RPMI8226 (cell line): ENCODE measurements around the gene NPEPL1.

Experiments used
- DNase-seq: peaks from one replicate; pipeline ENCODE4 v3.0.0-alpha.2; 2015

The NPEPL1 gene

DNA sequence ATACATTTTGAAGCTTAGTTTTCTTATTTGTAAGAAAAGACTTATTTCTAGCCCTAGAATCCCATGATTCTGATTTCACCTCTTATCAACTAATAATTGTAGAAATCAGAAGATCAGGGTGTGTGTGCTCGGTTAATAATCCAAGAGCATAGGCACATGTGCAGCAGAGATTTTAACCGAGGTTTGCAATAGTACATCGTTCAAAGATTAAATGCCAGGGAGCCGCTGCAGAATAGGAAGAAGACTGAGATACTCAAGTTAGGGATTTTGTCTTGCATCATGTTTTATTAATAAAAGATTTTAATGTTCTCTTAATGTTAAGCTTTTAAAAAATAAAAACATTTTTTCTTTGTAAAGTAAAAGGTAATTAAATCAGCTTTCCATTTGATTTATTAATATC is 34.6 kb upstream of the NPEPL1 start:
- no peak for DNase-seq

DNA sequence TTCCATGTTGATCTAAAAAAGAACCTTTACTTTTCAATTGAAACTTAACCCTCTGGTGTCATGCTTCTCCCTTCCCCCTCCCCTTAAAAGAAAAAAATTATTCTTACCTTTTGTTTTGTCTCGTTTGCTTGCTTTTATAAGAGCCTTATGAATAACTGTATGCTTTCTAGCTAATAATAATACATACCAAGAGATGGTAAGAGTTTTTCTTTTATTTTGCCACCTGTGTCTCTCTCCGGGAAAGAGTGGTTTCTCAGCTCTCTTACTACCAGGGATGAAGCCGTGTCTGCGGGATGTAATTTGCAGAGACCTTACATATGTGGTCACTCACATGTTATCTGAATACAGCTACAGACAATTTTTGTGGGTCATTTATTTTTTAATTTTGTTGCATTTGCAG is 33.8 kb upstream of the NPEPL1 start:
- no peak for DNase-seq

DNA sequence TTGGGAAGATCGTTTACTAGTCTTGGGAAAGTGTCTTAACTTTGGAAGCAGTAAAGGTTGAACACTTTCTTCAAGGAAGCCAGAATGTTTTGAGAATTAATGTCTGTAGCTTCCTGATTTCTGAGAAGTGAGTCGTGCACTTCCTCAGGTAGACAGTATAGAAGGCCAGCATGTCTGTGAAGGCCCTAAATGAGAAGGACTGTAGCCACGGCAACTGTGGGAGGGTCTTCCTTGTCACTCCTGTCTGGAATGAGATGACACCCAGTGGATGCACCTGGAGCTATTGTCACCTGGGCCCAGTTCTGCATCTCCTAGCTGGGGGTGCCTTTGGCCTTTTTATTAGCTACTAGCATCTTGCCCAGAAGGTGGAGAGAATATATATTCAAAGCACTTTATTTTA is 32.8 kb upstream of the NPEPL1 start:
- DNase-seq, result no peak

GRCh38 chr20:58660855-58661597 is 31.6 kb upstream of the NPEPL1 start:
- DNase-seq, result no peak

DNA sequence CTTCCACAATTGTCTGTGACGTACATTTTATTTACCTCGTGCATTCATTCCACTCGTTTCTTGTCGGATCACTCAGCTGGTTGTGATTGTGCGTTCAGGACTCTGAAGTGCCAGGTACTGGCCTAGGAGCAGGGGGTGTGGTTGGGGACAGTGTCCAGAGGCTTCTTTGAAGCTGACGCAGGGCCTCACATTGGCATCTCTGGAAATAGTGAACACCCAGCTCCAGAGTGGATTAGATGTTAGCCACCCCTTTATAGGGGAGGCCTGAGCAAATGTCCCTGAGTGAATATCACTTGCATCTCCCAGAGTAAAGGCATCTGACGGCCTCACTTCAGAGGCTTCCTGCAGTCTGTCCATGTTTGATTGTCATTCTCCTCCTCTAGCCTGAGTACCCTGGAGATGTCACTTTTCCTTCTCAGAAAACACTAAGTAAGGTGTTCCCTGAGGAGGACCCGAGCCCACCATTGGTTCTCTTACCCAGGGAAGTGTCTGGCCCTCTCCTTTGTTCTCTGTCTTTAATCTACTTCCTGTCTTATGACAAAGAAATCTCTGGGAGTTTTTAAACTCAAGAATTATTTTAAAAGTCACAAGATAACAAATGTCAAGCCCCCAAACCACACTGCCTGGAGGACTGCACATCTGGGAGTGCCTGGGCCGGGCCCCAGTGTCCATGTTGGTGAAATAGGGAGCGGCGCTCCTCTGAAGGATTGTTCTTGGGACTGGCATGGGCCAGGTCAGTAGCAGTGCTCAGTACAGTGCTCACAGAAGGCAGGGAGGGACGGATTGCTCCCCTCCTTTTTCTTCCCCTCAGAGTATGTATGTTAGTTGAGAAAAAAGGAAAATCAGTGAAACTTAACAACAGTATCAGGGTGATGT is 30.8 kb upstream of the NPEPL1 start:
- DNase-seq, result no peak

DNA sequence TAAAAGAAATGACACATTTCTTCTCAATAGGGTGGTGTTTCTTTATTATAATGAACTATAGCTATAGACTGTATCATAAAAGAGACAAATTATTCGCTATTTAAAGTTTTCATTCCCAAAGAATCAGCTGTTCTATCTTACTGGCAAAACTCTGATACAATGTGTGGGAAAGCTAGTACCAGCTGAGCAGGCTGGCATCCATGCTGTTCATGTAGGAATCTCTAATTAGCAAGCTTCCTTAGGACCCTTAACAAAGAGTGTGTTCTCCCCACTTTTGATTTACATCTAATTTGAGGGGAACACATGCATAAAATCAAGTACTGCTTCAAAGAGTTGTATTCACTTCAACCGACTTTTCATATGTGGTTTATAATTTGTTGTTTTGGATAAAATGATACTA is 28.3 kb upstream of the NPEPL1 start:
- DNase-seq, result no peak

DNA sequence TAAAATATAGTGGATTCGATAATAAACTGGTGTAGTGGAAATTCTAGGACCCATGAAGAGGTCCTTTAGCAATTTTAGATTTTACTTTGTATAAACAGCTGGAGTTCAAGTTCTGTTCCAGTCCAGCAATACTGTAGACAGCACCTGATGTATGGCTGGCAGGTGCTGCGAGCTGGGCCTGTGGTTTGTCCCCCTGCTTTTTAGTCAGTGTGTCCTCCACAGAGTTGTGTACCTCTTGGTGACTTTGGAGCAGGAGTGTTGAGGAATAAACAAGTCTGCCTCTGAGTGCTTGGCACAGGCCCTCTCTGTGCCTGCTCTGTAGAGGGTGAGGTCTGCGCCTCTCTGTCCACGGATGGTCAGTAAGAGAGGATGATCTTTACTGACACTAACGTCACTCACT is 27.7 kb upstream of the NPEPL1 start:
- DNase-seq, result no peak

GRCh38 chr20:58665606-58666005 is 27.0 kb upstream of the NPEPL1 start:
- no peak for DNase-seq

DNA sequence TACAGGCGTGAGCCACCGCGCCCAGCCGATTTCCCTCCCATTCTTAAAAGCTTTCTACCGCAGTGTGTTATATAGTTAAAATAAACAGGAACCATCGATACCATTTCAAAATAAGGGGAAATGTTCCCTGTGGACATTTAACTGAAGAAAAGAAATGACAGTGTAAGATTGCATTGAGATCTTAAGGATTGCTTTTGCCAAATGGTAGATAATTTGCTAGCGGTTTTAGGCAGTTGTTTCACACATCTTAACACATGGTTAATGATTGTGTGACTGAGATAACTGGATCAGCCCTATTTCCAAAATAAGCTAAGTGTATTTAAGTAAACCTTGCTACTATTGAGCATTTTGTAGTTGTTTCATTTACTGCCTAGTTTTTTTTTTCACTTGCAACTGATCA is 25.9 kb upstream of the NPEPL1 start:
- no peak for DNase-seq

DNA sequence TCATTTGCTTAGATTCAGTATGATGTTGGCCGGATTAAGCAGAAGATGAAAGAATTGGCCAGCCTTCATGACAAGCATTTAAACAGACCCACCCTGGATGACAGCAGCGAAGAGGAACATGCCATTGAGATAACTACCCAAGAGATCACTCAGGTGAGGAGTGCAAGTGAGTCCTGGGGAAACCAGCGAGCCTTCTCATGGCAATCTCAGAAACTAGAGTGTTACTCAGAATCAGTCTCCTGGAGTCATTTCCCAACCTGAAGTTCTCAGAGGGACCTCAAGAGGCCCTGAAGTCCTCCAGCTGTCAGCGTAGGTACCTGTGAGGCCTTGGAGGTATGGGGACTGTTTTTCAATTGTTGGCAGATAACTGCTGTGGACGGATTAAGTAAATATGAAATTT is 24.6 kb upstream of the NPEPL1 start:
- DNase-seq, result no peak

- DNase-seq, result no peak
Measured at GRCh38 chr20:58668901-58669286, 23.7 kb upstream of the NPEPL1 start.

GRCh38 chr20:58669287-58670006 is 23.2 kb upstream of the NPEPL1 start:
- no peak for DNase-seq

GRCh38 chr20:58670102-58670501 is 22.5 kb upstream of the NPEPL1 start:
- DNase-seq, result no peak

DNA sequence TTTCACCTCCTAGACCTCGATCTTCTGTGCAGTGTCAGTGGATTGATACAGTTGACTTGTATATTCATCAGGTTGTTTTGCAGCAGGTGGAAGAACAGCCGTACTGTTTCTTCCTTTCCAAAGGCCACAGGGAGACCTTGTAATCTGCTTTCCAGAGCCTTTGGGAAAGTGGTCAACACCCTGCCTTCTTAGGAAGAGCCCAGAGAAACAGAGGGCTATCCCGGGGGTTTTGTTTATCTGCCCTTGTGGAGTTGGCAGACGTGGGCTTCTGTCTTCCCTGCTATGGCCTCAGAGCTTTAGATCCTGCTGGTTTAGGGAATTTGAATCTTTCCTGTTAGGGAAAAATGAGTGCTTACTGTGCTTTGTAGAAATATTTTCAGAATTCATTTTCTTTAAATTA is 21.9 kb upstream of the NPEPL1 start:
- DNase-seq, result no peak

GRCh38 chr20:58673119-58673518 is 19.5 kb upstream of the NPEPL1 start:
- DNase-seq, result no peak

GRCh38 chr20:58675146-58675584 is 17.4 kb upstream of the NPEPL1 start:
- DNase-seq, result no peak

DNA sequence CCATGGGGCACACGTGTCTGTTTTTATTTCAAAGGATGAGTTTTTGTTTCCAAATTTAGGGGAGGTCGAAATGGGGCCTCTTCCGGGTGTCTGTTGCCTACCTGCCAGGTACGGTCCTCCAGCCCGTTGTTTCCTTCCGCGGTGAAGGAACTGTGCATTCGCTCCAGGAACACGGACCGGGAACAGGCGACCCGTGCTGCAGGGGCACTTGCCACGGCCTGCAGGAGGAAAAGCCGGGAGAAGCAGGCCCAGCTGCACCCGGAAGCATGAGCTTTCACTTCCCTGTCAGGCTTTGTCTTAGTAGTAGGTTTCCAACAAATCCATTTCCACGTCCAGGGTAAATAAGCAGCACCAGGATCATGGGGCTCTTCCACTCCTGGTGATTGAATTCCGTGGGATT is 17.0 kb upstream of the NPEPL1 start:
- DNase-seq, result no peak

- DNase-seq, result no peak
Measured at GRCh38 chr20:58676161-58676560, 16.4 kb upstream of the NPEPL1 start.

- no peak for DNase-seq
Measured at GRCh38 chr20:58677079-58677604, 15.5 kb upstream of the NPEPL1 start.

DNA sequence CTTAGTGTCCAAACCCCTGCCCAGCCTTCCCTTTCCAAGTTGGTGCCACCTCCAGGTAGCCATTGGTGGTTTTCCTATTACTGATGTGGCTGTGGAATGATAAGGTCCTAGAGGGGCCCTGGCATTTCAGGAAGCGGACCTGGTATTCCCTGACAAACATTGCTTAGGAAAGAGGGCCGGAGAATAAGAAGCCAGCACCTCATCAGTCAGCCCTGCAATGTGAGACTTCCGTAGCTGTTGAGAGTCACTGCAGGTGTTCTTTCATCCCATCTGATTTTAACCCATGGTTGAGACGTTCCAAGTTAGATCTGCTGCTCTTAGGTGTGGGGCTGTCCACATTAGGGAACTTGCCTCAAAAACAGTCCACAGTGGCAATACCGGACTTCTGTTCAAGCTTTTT is 14.8 kb upstream of the NPEPL1 start:
- no peak for DNase-seq

GRCh38 chr20:58678806-58679205 is 13.8 kb upstream of the NPEPL1 start:
- DNase-seq, result no peak

DNA sequence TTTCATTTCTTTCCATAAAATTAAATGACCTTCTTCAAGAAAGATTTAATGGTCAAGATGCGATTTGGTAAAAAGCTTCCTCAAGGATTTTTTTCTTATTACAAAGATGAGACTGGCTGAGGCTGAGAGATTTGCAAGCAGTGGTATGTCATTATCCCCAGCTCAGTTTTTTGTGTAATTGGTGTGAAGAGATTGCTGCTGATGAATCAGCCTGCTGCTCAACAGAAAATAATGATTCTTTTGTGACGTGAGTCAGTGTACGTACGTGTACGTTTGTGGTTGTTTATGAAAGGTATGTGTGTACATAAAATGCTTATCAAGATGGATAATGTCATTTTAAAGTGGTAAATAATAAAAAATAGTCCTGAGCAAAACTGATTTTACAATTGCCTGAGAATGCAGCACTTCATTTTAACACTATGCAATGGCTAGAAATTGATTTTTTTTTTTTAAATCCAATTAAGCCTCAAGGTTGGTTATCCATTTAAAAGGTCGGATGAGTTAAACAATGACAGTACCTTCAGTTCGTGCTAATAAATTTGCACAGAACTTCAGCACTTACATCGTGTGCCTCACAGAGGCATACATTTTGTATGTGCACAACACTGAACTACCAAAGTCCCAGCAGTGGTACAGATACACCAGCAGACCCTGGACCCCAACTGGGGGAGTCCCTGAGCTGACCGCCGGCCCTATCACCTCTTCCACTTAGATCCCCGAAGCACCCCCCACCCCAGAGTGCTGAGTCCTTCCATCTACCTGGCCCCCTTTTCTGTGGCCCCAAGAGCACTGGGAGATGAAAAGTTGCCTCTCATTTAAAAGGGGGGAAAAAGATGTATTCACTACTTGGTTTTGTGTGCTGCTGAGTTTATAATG is 9.7 kb upstream of the NPEPL1 start:
- no peak for DNase-seq
